ENCODE results near the gene UBE2G1. TPM values are rescaled to one million over a fixed set of nuclear protein-coding genes. Genes with fewer than 3 reads are reported as not detected.
A peak's percentile ranks its signal among the peaks of the same experiment; 100 is the strongest.

Gene UBE2G1
- total and polyA plus RNA-seq, 10 of the 15 experiments (the other 5 are each of a cell fraction or from before 2014, with no cell fraction given), result 24.4 to 139 (median 77.4) TPM

DNA sequence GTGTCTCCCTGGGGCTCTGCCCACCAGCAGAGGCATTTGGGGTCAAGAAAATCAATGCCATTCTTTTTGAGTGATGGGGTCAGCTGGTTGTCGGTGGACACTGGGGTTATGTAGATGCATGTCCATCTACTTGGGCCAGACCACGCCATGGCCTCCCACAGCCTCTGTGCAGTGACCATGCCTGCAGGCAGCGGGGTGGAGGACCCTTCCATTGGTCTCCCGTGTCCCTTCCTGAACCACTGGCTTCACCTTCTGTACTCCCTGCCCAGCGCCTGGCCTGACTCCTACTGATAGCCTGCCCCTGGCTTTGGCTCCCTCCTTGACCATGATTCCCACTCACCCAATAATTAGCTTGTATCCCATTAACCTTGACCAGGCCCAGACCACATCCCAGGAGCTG is 39.2 kb upstream of the UBE2G1 start (continued):
- no peak for TF ChIP-seq GABPA (IDR thresholded peaks at IDR 0.05; ENCODE audit: low read depth)

DNA sequence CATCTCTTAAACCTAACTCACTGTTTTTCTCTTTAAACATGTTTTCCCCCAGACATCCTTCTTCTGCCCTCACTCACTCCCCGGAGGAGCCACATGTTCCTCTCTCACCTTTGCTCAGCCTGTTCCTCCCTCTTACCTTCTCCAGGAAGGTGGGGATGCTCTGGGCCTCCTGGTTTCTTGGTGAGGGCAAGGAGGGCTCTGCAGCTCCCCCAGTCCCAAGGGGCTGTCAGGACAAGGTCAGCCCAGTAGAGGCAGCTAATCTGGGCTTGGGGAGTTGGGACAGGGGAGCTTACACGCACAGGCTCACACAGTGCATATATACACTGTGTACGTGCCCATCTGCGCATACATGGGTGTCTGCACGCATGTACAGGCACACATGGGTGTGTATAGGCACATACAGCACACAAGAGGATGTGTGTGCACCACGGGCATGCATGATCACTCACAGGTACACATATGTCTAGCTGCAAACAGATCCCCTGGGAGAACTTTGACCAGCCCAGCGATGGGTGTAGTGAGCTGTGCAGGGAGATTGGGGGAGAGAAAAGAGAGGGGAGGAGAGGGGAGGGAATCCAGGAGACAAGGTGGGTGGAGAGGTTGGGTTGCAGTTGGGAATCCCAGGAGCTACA is 38.7 kb upstream of the UBE2G1 start:
- peak; percentile 83 for ATAC-seq
- no peak for FAIRE-seq
- POLR2A ChIA-PET, result interaction anchor here (0.6 to 1.1 kb wide), 3 partner anchors 10 to 63 kb away, joined by 3 to 4 read pairs (median 4); no protein-coding TSS in a partner anchor

More for the DNA sequence above, 38.7 kb upstream of the UBE2G1 start:
- Histone ChIP-seq H3K27ac (ENCODE audit: control insufficient read depth, insufficient read depth) (no peak overlapping the region), H4K20me1 (ENCODE audit: control insufficient read depth, insufficient read depth) (no peaks in the 10 kb centered on the region), H3K27me3 (replicated peaks in 1 of 2; ENCODE audit: control insufficient read depth in 2 of 2, insufficient read depth in 2 of 2, low read length in 1 of 2) (no peaks in the 10 kb centered on the region), H3K79me2 (ENCODE audit: control insufficient read depth, insufficient read depth, low read length) (no peaks in the 10 kb centered on the region), H3K9ac (ENCODE audit: control insufficient read depth, insufficient read depth, low read length) (no peak overlapping the region), H3K4me2 (ENCODE audit: control insufficient read depth, insufficient read depth) (no peak overlapping the region), H2AFZ (ENCODE audit: control insufficient read depth, low read depth, low read length) (peak overlapping the region; percentile 9; the same call in 1 of the 2 replicates), H3K4me3 (no peak overlapping the region), H3K9me3 (replicated peaks; ENCODE audit: control insufficient read depth, insufficient read depth, low read length) (no peaks in the 10 kb centered on the region), H3K4me1 (ENCODE audit: control insufficient read depth, insufficient read depth, low read length) (peaks cover 5% of the 10 kb centered on the region), H3K36me3 (ENCODE audit: control insufficient read depth in 2 of 2, insufficient read depth in 2 of 2, low read length in 1 of 2) (no peaks in the 10 kb centered on the region)
- 32% methylated on average over 7 of the region's 7 CpGs for WGBS (ENCODE audit: insufficient coverage, insufficient replicate concordance, low lambda C conversion rate, missing lambda C conversion rate)
- intact Hi-C loops (cut with micrococcal nuclease; ENCODE audit: unreplicated experiment), result no loop called here
- TF ChIP-seq MEF2B (IDR thresholded peaks at IDR 0.05; ENCODE audit: partially characterized antibody, poor library complexity, severe bottlenecking) (peak; percentile 80), SREBF1 (IDR thresholded peaks at IDR 0.05; ENCODE audit: low read length) (no peak), IKZF1 (conservative IDR thresholded peaks at IDR 0.05) (0 out of 2 replicates have a peak, but pooled peaks have one; percentile 21)
- TF ChIP-seq, protein P1, sequence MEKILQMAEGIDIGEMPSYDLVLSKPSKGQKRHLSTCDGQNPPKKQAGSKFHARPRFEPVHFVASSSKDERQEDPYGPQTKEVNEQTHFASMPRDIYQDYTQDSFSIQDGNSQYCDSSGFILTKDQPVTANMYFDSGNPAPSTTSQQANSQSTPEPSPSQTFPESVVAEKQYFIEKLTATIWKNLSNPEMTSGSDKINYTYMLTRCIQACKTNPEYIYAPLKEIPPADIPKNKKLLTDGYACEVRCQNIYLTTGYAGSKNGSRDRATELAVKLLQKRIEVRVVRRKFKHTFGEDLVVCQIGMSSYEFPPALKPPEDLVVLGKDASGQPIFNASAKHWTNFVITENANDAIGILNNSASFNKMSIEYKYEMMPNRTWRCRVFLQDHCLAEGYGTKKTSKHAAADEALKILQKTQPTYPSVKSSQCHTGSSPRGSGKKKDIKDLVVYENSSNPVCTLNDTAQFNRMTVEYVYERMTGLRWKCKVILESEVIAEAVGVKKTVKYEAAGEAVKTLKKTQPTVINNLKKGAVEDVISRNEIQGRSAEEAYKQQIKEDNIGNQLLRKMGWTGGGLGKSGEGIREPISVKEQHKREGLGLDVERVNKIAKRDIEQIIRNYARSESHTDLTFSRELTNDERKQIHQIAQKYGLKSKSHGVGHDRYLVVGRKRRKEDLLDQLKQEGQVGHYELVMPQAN (conservative IDR thresholded peaks at IDR 0.05), result no peak
- DNase-seq (ENCODE audit: low read depth, low spot score), result peak; percentile 42
- ChIA-PET RAD21 (ENCODE audit: unreplicated experiment) (interaction anchor here (0.8 to 2.9 kb wide), 5 partner anchors 11 to 492 kb away, joined by 3 to 21 read pairs (median 7); no protein-coding TSS in a partner anchor), CTCF (interaction anchor here (0.8 to 5.1 kb wide), 10 partner anchors 9 to 205 kb away, joined by 3 to 44 read pairs (median 4); no protein-coding TSS in a partner anchor), SMC1A (ENCODE audit: uncharacterized antibody, unreplicated experiment) (interaction anchor here (0.6 to 5.0 kb wide), 6 partner anchors 30 to 189 kb away, joined by 3 to 32 read pairs (median 4); no protein-coding TSS in a partner anchor)
- BruUV-seq (replicated peaks), result no TSS peak
- in situ Hi-C loops (cut with MboI), result no loop called here
